Esophagus muscularis mucosa (tissue), 4 donors: ENCODE results near the gene A3GALT2. TPM values are rescaled to one million over a fixed set of nuclear protein-coding genes. Genes with fewer than 3 reads are reported as not detected.
A peak's percentile ranks its signal among the peaks of the same experiment; 100 is the strongest.

Experiments used
- DNase-seq: peaks from one replicate; pipeline ENCODE4 v3.0.0-alpha.2; 2017; ENCODE audit errors: extremely low spot score
- H3K27ac ChIP-seq, 4 donors: fragments of 200-600 bp; sonication (generic); replicated peaks in 1 of 4; 1 replicate in 3 of 4; 2 replicates in 1 of 4; pipeline ENCODE4 v1.5.1; 2016 to 2019; ENCODE audit warnings: mild to moderate bottlenecking in 1 of 4
- H3K27me3 ChIP-seq, 4 donors: fragments of 200-600 bp; sonication (generic); one replicate each; pipeline versions ENCODE4 v1.5.1 to v1.6.0; 2016 to 2019
- H3K36me3 ChIP-seq, 4 donors: fragments of 200-600 bp; sonication (generic); one replicate each; pipeline ENCODE4 v1.5.1; 2016 to 2019
- H3K4me1 ChIP-seq, 4 donors: fragments of 200-600 bp; sonication (generic); one replicate each; pipeline ENCODE4 v1.5.1; 2016 to 2019
- H3K4me3 ChIP-seq, 4 donors: fragments of 200-600 bp; sonication (generic); 1 replicate in 2 of 4; 2 replicates in 2 of 4; pipeline ENCODE4 v1.5.1; 2016 to 2019; ENCODE audit warnings: mild to moderate bottlenecking in 4 of 4, moderate library complexity in 1 of 4
- H3K9me3 ChIP-seq, 4 donors: fragments of 200-600 bp; sonication (generic); 1 replicate in 3 of 4; 2 replicates in 1 of 4; pipeline ENCODE4 v1.5.1; 2016 to 2019
- EP300 ChIP-seq: sonication (generic); formaldehyde crosslinking; IDR thresholded peaks from one replicate; pipeline ENCODE4 v1.6.1; 2017; ENCODE audit warnings: antibody characterized with exemption
- POLR2A ChIP-seq: fragments of 450-650 bp; IDR thresholded peaks from one replicate; pipeline ENCODE4 v1.6.1; 2017; ENCODE audit warnings: antibody characterized with exemption, moderate library complexity, mild to moderate bottlenecking, low read depth
- POLR2AphosphoS5 ChIP-seq, 2 donors: sonication (generic); formaldehyde crosslinking; IDR thresholded peaks; one replicate each; pipeline ENCODE4 v1.6.1; 2017; ENCODE audit warnings: antibody characterized with exemption in 2 of 2
- WGBS: methylation state at CpG from one replicate; pipeline ENCODE4 v1.1.5; 2018; 5-methylcytosine and 5-hydroxymethylcytosine counted together
- intact Hi-C: fragments of 100-400 bp; cut with DNase I; formaldehyde crosslinking; loops from one replicate; pipeline ENCODE4 v1.15.1; 2023
- total RNA-seq, 4 donors: library from RNA; depleted of rRNA; stranded (reverse); fragments of >200 nt; gene quantifications; one replicate each; pipeline versions ENCODE4 v1.1.0 to v1.2.1, GENCODE V29; 2016
- TF ChIP-seq, protein P1 (sequence below), 3 experiments: fragments of 200-600 bp in 2 of 3; fragments of 450-650 bp in 1 of 3; sonication (generic) in 2 of 3; IDR thresholded peaks; one replicate each; pipeline ENCODE4 v1.5.1; 2017 to 2019; ENCODE audit warnings: antibody characterized with exemption in 3 of 3, mild to moderate bottlenecking in 2 of 3, moderate library complexity in 1 of 3

Gene A3GALT2
- total RNA-seq, 4 donors from 2014 or later: not detected

DNA sequence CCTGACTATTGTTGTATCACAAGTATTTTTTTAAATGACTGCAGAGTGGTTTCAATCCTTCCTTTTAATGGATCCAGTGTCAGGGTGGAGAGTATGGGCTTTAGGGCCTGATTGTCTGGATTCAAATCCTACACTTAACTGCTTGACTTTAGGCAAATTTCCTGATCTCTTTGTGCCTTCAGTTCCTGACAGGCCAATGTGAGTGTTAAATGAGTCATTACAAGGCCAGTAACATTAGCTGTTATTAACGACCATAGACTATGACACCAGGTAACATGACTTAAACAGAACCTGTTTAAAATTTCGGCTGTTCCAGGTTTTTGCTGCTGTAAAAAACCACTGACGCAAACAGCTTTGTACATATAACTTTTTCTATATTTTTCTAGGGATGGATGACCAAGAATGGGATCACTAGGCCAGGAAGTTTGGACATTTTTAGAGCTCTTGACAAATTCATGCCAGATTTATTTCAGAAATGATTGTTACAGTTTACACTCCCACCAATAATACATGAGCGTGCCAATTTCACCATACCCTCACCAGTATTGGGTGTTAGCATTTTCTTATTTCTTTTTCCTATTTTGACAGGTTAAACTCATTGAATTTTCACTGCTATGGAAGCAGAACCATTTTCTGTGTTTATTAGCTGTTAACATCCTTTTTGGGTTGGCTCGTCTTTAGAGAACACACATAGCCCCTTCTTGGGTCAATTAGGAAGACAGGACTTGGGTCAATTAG lies 53.3 kb downstream of the A3GALT2 start:
- WGBS: 80% methylated on average over 5 of the region's 5 CpGs
- intact Hi-C loops: no loop called here
- H3K9me3 ChIP-seq: no peaks in the 10 kb centered on the region
- H3K4me3 ChIP-seq: no peak overlapping the region
- H3K27ac ChIP-seq: peak overlapping the region; percentile 44 to 71 (median 59)
- DNase-seq: no peak
- peaks cover 0 to 32% (median 14%) of the 10 kb centered on the region in 4 donors for H3K36me3 ChIP-seq
- TF ChIP-seq POLR2A (no peak), POLR2AphosphoS5 (IDR thresholded peaks at IDR 0.05) (no peak), EP300 (no peak)
- TF ChIP-seq, protein P1, sequence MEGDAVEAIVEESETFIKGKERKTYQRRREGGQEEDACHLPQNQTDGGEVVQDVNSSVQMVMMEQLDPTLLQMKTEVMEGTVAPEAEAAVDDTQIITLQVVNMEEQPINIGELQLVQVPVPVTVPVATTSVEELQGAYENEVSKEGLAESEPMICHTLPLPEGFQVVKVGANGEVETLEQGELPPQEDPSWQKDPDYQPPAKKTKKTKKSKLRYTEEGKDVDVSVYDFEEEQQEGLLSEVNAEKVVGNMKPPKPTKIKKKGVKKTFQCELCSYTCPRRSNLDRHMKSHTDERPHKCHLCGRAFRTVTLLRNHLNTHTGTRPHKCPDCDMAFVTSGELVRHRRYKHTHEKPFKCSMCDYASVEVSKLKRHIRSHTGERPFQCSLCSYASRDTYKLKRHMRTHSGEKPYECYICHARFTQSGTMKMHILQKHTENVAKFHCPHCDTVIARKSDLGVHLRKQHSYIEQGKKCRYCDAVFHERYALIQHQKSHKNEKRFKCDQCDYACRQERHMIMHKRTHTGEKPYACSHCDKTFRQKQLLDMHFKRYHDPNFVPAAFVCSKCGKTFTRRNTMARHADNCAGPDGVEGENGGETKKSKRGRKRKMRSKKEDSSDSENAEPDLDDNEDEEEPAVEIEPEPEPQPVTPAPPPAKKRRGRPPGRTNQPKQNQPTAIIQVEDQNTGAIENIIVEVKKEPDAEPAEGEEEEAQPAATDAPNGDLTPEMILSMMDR (IDR thresholded peaks at IDR 0.05): no peak
- no peaks in the 10 kb centered on the region for H3K27me3 ChIP-seq
- H3K4me1 ChIP-seq: peaks cover 54 to 90% (median 72%) of the 10 kb centered on the region in 4 donors

DNA sequence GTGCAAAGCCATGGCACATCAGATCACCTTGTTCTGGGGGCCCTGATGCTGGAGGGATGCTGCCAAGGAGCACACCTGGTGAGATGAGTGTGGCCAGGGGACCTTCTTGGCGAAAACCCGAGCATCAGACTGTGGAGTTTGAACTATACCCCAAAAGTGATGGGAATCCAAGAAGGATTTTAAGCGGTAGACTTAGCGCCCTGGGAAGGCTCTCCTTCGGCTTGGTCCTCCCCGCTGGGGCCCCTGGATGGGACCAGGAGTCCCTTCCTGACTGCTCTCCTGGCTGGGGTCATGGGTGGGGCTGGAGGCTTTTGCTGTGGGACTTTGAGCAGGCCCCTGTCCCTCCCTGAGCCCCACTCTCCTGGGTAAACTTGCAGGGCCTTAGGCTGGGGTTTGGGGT lies 54.1 kb downstream of the A3GALT2 start:
- Histone ChIP-seq H3K27me3 (no peaks in the 10 kb centered on the region), H3K4me1 (peaks cover 53 to 89% (median 73%) of the 10 kb centered on the region in 4 donors), H3K27ac (no peak overlapping the region), H3K36me3 (peaks cover 0 to 33% (median 16%) of the 10 kb centered on the region in 4 donors), H3K9me3 (no peaks in the 10 kb centered on the region), H3K4me3 (no peak overlapping the region)
- TF ChIP-seq POLR2A (no peak), EP300 (no peak), POLR2AphosphoS5 (IDR thresholded peaks at IDR 0.05) (no peak)
- TF ChIP-seq, protein P1 (IDR thresholded peaks at IDR 0.05): no peak
- DNase-seq: no peak
- intact Hi-C loops: no loop called here
- WGBS: 87% methylated on average over 4 of the region's 6 CpGs

GRCh38 chr1:33265780-33266605 lies 54.9 kb downstream of the A3GALT2 start:
- peaks cover 56 to 92% (median 75%) of the 10 kb centered on the region in 4 donors for H3K4me1 ChIP-seq
- no peaks in the 10 kb centered on the region for H3K9me3 ChIP-seq
- H3K4me3 ChIP-seq: no peak overlapping the region
- WGBS: 81% methylated on average over 10 of the region's 10 CpGs
- H3K27ac ChIP-seq: no peak overlapping the region
- intact Hi-C loops: no loop called here
- DNase-seq: no peak
- TF ChIP-seq POLR2A (no peak), EP300 (no peak), POLR2AphosphoS5 (IDR thresholded peaks at IDR 0.05) (no peak)
- TF ChIP-seq, protein P1 (IDR thresholded peaks at IDR 0.05): no peak
- H3K27me3 ChIP-seq: no peaks in the 10 kb centered on the region
- H3K36me3 ChIP-seq: peaks cover 0 to 29% (median 13%) of the 10 kb centered on the region in 4 donors

- intact Hi-C loops: no loop called here
- H3K27me3 ChIP-seq: no peaks in the 10 kb centered on the region
- peaks cover 0 to 11% (median 6%) of the 10 kb centered on the region in 4 donors for H3K36me3 ChIP-seq
- DNase-seq: no peak
- no peaks in the 10 kb centered on the region for H3K9me3 ChIP-seq
- TF ChIP-seq POLR2AphosphoS5 (IDR thresholded peaks at IDR 0.05): no peak
- TF ChIP-seq EP300: no peak
- TF ChIP-seq, protein P1 (IDR thresholded peaks at IDR 0.05): no peak
- TF ChIP-seq POLR2A: no peak
- H3K4me1 ChIP-seq: peaks cover 50 to 92% (median 81%) of the 10 kb centered on the region in 4 donors
- peak overlapping the region in 1 of 4 donors; percentile 23 for H3K27ac ChIP-seq
- 87% methylated on average over 4 of the region's 5 CpGs for WGBS
- H3K4me3 ChIP-seq: no peak overlapping the region
Measured at GRCh38 chr1:33263890-33264504, 56.9 kb downstream of the A3GALT2 start.
